ENCODE results near the gene MPC2.
"Not testable (repeated sequence)": the region's sequence is repeated elsewhere in the genome, so short reads cannot be mapped to it uniquely, and the experiment has no call there.

MPC2 gene

GRCh38 chr1:167934426-167935215, 2.3 kb downstream of the MPC2 start:
- FAIRE-seq (peak; percentile 11), DNase-seq (ENCODE audit: low spot score) (no peak)

- FAIRE-seq (no peak), DNase-seq (ENCODE audit: low spot score) (no peak)
Measured at GRCh38 chr1:167933788-167934187, 3.1 kb downstream of the MPC2 start.

GRCh38 chr1:167929725-167930124, 7.1 kb downstream of the MPC2 start:
- DNase-seq (ENCODE audit: low spot score) (no peak), FAIRE-seq (peak; percentile 75)

DNA sequence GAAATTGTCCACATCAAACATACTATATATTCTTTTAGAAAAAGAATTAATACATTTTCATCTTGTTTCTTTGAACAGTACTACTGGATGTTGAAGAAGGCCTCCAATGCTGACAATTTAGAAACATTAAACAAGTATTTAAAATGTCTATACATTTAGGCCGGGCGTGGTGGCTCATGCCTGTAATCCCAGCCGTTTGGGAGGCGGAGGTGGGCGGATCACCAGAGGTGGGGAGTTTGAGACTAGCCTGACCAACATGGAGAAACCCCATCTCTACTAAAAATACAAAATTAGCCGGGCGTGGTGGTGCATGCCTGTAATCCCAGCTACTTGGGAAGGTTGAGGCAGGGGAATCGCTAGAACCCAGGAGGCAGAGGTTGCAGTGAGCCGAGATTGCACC, 8.0 kb downstream of the MPC2 start:
- not testable (repeated sequence) for DNase-seq (ENCODE audit: low spot score); FAIRE-seq

- FAIRE-seq = peak; percentile 5
Measured at GRCh38 chr1:167928457-167928852, 8.4 kb downstream of the MPC2 start.

DNA sequence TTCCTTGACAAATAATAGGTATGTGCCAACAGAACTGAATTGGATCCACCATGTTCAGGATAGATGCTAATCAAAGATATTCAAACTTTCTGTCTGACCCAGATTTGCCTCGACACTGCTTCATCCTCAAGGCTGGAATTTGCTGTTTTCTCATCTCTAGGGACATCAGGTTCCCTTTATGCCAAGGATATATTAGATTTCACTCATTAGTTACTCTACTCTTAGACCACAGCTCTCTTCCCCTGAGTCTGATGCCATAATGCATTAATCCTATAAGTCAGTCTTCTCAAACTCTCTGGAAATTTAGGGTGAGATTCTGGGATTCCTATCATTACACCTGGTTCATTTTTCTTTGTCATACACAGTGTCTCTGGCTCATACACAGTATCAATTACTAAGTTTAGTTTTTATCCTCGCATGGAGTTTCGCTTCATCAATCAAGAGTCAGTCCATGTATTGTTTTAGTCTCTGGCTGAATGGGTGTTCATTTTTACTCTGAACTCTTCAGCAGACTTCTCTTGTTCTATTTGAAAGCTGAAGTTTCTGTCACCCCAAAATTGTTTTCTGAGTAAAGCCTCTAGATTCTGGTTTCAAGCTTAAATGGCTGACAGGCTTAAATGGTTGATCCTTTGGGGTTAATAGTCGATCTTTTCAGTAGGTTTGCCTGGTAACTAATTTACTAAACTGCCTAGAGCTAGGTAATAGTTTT, 9.7 kb downstream of the MPC2 start:
- FAIRE-seq (peak; percentile 92), DNase-seq (ENCODE audit: low spot score) (peak; percentile 46)

More at GRCh38 chr1:167928457-167928852, 8.4 kb downstream of the MPC2 start:
- no peak for DNase-seq (ENCODE audit: low spot score)

DNA sequence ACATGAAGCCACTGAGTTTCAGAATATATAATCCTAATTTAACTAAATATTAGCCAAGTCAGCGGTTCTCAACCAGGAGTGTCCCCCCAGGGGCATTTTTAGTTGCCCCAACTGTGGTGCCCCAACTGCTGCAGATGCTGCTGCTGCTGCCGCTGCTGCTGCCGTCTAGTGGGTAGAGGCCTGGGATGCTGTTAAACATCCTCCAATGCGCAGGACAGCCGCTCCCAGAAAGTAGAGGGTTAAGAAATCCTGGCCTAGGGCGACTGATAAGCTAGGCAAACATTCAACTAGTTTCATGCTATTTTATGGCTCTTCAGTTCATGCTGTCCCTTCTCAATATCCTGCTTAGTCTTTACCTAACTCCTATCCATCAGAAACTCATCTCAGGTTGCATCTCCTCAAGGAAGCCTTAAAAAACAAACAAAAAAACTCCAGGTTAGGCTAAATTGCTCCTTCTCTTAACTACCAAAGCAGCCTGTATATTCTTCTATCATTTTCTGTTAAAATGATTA, 10.3 kb downstream of the MPC2 start:
- no peak for FAIRE-seq

GRCh38 chr1:167924543-167925231, 12.2 kb downstream of the MPC2 start:
- FAIRE-seq = no peak

More for the DNA sequence above, 10.3 kb downstream of the MPC2 start:
- peak; percentile 40 for DNase-seq (ENCODE audit: low spot score)

GRCh38 chr1:167924102-167924501, 12.8 kb downstream of the MPC2 start:
- DNase-seq (ENCODE audit: low spot score) (no peak), FAIRE-seq (no peak)

More at GRCh38 chr1:167924543-167925231, 12.2 kb downstream of the MPC2 start:
- DNase-seq (ENCODE audit: low spot score) = no peak

- FAIRE-seq (no peak), DNase-seq (ENCODE audit: low spot score) (no peak)
Measured at GRCh38 chr1:167923324-167924056, 13.4 kb downstream of the MPC2 start.

GRCh38 chr1:167922611-167923074, 14.2 kb downstream of the MPC2 start:
- FAIRE-seq = peak; percentile 63
- no peak for DNase-seq (ENCODE audit: low spot score)

- DNase-seq (ENCODE audit: low spot score) (no peak), FAIRE-seq (no peak)
Measured at GRCh38 chr1:167922023-167922422, 14.8 kb downstream of the MPC2 start.

DNA sequence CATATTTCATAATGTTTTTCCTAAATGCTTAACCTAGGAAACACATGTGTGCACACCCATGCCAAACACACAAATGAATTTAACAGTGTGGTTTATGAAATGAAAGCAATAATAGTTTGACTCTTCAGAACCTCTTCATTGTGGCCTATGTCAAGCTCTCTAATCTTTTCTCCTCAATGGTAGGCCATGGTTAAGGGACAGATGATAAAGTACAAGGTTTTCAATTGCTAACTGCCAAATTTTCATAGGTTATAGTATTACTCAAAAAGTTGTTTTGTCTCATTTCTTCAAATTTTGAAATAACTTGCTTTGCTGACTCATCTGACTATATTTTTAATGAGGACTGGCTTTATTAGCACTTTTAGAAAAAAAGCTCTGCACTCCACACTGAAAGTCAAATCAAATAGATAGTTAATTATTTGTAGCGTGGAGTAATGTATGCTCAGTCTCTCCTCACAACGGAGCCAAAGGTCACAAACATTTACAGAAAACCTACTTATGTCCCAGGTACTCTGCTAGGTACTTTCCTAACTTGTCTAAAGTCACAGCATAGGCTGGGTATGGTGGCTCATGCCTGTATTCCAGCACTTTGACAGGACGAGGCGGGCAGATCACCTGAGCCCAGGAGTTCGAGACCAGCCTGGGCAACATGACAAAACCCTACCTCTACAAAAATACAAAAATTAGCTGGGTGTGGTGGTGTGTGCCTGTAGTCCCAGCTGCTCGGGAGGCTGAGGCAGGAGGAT, 19.9 kb downstream of the MPC2 start:
- DNase-seq (ENCODE audit: low spot score) (no peak), FAIRE-seq (no peak)

GRCh38 chr1:167915569-167915968, 21.3 kb downstream of the MPC2 start:
- DNase-seq (ENCODE audit: low spot score) (no peak), FAIRE-seq (no peak)

GRCh38 chr1:167913895-167914496, 22.9 kb downstream of the MPC2 start, which contains the start of gene ADCY10:
ADCY10 (minus strand) TSS chr1:167914134; CDS start chr1:167905140, 8,994 bp downstream.
- no peak for DNase-seq (ENCODE audit: low spot score)
- FAIRE-seq = no peak

DNA sequence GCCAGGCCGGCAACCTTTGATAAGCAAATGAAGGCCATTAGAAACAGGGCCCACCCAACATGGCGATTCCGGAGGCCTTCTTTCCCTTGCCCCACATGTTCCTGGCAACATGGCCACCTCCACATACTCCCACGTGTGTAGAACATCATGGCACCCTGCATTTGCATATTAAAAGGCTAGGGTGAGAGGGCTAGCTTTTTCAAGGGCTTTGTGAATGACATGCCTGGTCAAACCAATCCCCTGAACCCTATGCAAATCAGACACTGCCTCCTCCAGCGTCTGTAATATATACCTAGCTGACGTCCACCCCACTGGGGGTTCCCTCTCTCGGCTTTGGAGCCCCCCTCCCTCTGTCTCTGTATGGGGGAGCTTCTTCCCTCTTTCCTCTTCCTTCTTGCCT, 24.6 kb downstream of the MPC2 start:
- FAIRE-seq (no peak), DNase-seq (ENCODE audit: low spot score) (no peak)

- no peak for FAIRE-seq
- DNase-seq (ENCODE audit: low spot score) = no peak
Measured at GRCh38 chr1:167911413-167911812, 25.5 kb downstream of the MPC2 start.

DNA sequence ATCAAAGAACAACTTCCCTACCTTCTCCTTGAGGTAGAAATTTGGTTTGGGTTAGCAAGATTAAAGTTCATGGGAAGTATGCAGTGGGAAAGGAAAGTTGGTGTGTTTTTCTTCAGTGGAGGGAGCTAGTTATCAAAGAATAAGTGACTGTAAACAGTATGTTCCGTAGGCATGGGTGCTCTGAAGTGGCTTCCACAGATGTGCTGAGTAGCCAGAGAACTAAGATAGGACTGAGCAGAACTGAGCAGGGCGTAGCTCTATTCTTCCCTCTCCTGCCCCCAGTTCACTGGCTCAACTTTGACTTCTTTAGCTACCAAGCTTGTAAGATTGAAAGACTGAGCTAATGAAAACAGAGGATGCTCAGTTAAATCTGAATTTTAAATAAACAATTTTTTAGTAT, 26.3 kb downstream of the MPC2 start:
- FAIRE-seq = no peak
- no peak for DNase-seq (ENCODE audit: low spot score)

DNA sequence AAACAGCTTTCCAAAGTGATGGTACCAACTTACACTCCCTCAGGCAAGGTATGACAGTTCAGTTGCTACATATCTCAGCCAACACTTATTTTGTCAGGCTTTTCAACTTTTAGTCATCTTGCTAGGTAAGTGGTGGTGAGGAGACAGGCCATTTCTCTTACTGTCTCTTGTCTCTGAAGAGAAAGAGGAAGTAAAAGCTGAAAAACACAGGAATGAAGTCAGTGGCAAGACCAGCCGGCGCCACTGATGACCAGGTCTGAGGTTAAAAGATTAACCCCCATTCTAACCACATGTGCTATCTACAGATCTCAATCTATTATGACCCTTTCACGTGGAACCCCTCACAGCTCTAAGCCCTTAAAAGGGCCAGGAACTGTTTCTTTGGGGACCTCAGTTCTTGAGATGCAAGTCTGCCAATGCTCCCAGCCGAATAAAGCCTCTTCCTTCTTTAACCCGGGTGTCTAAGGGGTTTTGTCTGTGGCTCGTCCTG, 27.1 kb downstream of the MPC2 start:
- DNase-seq (ENCODE audit: low spot score) (peak; percentile 40), FAIRE-seq (no peak)

DNA sequence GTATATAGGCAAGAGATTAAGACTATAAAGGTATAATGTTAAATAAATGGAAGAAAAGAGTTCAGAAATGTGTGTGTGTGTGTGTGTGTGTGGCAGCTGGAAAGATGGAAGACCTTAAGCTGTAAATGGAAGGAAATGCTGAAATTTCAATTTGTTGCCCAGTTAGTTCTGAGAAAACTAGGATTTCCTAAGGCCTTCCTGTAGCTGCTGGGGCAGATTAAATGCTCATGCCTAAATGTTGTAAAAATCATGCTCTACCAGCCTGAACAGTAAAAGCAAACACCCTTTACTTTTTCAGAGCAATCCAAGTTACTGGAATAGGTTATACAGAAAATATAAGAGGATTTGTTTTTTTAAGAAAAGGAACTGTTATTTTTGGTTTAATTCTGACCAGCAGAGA, 31.2 kb downstream of the MPC2 start:
- no peak for DNase-seq (ENCODE audit: low spot score)
- FAIRE-seq = no peak
